GM12875 (cell line): Measurements from ENCODE around the gene HPS4.

ENCODE experiments used
- H3K4me3 ChIP-seq: one replicate; pipeline ENCODE4 v1.5.1; 2011; ENCODE audit warnings: low read depth, low read length, control low read depth
- TF ChIP-seq, protein P1 (sequence below): IDR thresholded peaks from 2 replicates; pipeline ENCODE4 v1.5.1; 2011; ENCODE audit warnings: low read depth, mild to moderate bottlenecking, control low read depth, inconsistent platforms, low read length, moderate library complexity, borderline replicate concordance; ENCODE audit not compliant: insufficient read depth

HPS4 gene

DNA sequence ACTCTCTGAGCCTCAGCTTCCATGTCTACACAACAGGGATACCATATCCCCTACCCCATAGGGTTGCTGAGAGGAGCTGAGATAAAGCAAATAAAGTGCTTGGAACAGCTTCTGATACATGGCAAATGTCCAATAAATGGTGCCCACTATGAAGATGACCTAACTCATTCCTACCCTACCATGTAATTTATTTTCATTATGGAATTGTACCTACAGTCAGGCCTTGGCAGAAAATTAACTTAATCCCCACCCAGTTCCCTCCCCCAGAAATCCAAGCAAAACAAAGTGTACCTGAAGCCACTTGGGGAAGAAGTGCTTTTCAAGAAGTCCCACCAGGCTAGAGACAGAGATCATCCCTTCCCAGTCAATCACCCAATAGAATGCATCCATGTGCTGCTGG is 10.9 kb upstream of the HPS4 start:
- TF ChIP-seq, protein P1, sequence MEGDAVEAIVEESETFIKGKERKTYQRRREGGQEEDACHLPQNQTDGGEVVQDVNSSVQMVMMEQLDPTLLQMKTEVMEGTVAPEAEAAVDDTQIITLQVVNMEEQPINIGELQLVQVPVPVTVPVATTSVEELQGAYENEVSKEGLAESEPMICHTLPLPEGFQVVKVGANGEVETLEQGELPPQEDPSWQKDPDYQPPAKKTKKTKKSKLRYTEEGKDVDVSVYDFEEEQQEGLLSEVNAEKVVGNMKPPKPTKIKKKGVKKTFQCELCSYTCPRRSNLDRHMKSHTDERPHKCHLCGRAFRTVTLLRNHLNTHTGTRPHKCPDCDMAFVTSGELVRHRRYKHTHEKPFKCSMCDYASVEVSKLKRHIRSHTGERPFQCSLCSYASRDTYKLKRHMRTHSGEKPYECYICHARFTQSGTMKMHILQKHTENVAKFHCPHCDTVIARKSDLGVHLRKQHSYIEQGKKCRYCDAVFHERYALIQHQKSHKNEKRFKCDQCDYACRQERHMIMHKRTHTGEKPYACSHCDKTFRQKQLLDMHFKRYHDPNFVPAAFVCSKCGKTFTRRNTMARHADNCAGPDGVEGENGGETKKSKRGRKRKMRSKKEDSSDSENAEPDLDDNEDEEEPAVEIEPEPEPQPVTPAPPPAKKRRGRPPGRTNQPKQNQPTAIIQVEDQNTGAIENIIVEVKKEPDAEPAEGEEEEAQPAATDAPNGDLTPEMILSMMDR: no peak
- no peak overlapping the region for H3K4me3 ChIP-seq

GRCh38 chr22:26492220-26492619 is 8.6 kb upstream of the HPS4 start:
- no peak overlapping the region for H3K4me3 ChIP-seq
- TF ChIP-seq, protein P1: no peak

DNA sequence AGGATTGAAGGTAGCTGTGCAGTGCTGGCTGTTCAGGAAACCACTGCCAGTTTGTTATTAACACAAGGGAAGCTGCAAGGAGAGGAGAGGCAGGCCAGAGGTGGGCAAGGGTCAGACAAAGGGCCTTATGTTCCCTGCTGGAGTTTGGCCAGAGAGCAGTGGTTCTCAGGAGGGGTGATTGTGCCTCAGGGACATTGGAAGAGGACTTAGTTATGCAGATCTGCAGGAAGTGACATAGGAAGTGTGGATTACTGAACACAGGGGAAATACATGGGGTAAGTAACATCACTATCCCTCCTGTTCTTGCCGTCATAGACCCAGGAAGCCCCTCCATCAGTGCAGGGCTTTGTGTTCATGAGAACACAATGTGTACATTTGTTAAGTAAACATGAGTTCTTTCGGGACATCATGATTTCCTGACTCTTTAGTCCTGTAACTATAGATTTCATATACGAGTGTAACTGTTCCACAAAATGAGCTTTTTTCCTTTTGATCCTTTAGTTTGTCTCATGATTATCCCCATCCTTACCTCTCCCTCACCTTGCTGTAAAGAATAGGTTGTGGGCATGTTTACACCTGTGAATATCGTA is 6.0 kb upstream of the HPS4 start:
- H3K4me3 ChIP-seq: no peak overlapping the region
- TF ChIP-seq, protein P1: no peak

DNA sequence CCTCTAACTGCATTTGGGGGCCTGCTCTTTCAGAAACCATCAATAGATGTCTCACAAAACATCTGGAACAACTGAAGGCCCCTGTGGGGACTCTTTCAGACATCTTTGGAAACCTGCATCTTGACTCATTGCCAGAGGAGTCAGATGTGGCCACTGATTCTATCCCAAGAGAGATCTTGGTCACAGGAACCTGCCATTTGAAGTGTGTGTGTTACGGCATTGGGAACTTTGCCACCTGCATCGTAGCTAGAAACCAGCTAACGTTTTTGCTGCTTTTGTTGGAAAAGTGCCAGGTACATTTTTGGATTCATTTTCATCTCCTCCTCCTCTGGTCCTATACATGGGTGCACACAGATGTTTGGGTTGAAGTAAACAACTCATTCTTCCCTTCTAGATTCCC is 4.4 kb upstream of the HPS4 start:
- no peak overlapping the region for H3K4me3 ChIP-seq
- TF ChIP-seq, protein P1: no peak

DNA sequence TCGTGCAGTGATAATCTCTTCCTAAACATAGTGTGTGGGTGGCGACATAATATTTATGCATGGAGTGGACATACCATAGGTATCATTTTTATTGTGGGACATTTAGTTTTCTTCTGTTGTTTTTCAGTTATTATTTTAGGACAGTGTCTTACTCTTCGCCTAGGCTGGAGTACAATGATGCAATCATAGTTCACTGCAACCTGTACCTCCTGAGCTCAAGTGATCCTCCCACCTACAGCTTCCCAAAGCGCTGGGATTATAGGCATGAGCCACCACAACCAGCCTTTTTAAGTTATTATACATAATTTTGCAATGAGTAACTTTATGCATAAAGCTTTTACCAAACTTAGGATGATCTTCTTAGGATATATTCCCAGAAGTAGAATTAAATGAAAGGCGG is 2.8 kb upstream of the HPS4 start:
- TF ChIP-seq, protein P1: no peak
- H3K4me3 ChIP-seq: no peak overlapping the region

DNA sequence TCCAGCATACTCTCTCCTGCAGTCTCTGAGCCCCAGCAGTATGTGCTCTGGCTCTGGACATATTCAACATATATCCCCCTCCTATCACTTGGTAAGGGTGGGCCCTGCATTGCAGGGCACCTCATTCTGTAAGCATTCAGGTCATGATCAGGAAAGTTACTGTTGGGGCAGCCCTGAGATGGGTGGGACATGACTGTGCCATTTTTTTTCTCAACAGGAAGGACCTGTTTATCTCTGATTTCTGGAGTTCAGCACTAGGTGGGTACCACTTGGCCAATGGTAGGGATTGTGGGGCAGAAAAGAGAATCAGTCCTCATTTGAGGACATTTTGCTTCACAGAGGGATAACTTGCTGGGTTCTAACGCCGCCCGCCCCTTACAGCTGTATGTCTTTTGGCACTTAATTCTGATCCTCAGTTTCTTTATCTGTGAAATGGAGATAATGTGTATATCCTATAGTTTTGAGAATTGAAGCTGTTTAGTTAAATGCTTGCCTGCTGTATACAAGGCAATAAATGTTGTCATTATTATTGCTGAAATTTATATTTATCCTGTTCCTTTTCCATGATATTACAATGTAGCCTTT is 2.3 kb upstream of the HPS4 start:
- TF ChIP-seq, protein P1: no peak
- no peak overlapping the region for H3K4me3 ChIP-seq

GRCh38 chr22:26485013-26485412 is 1.4 kb upstream of the HPS4 start:
- no peak overlapping the region for H3K4me3 ChIP-seq

More at GRCh38 chr22:26485013-26485412, 1.4 kb upstream of the HPS4 start:
- TF ChIP-seq, protein P1: no peak
